ENCODE results near the gene FRMPD4. TPM values are rescaled to one million over a fixed set of nuclear protein-coding genes. Genes with fewer than 3 reads are reported as not detected.

The FRMPD4 gene
- total RNA-seq, 1 experiment from 2014 or later = 0.24 TPM

DNA sequence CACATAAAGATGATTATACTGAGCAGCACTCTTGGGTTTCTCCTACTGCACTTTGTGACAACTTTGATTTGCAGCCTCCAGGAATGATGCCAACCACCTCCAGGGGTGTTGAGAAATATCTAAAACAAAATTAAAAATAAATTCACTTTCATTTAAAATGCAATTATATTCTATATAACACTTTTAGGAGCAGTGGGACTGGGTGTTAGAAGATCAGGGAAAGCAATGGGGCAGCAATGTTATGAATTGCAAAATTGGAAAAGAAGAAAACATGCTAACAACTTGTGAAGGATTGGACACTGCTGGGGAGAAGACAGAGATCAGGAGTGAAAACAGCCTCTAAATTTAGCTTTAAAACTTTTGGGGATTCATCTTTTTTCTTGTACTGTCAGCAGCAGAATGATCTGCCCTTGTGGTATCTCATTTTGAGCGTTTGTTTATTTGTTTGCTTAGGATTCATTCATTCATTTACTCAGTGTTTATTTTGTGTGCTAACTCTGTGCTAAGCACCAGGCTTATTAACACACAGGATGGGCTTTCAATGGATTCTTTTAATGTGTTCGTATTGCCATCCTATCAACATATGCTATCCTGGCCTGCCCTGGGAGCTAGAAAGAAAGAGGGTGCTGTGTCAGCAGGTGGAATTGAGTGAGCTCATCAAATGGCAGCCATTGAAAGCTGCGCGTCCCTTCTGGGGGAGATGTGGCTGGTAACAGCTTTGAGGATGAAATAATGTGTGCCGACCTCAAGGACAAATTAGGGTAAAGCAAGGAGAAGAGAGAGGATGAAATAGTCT lies 96.5 kb downstream of the FRMPD4 start:
- H3T11ph ChIP-seq (ENCODE audit: low read length) = no peak overlapping the region
- no peak overlapping the region for H3K27ac Mint-ChIP-seq

More for the DNA sequence above, 96.5 kb downstream of the FRMPD4 start:
- Mint-ChIP-seq H3K4me3 (no peak overlapping the region), H3K4me1 (no peaks in the 10 kb centered on the region), H3K36me3 (ENCODE audit: insufficient read depth in 1 of 3, low read depth in 3 of 3) (peaks cover 0 to 2% (median 0%) of the 10 kb centered on the region in 3 experiments; a peak in 1 of 7 replicates), H3K27me3 (ENCODE audit: low read depth) (no peaks in the 10 kb centered on the region; the same call in 1 of the 2 replicates), H3K9me3 (peaks cover 51 to 73% of the 10 kb centered on the region in 2 experiments)
- no peak overlapping the region for H3K9ac ChIP-seq (ENCODE audit: extremely low read depth, insufficient read length, low read length)
- no peak overlapping the region for H3K4ac ChIP-seq (ENCODE audit: low read depth, low read length)
- no peak overlapping the region for H3K56ac ChIP-seq (ENCODE audit: insufficient read length, low read depth, low read length)
- no peak overlapping the region for H3K4me2 ChIP-seq (ENCODE audit: insufficient read depth, insufficient read length, low read length)
- no peak overlapping the region for H2BK120ac ChIP-seq (ENCODE audit: low read depth, low read length, poor library complexity, severe bottlenecking)
- no peak overlapping the region for H2AFZ ChIP-seq (ENCODE audit: low read length)
- H3K79me2 ChIP-seq (ENCODE audit: insufficient read depth, low read length) = no peaks in the 10 kb centered on the region
- H3K18ac ChIP-seq (ENCODE audit: insufficient read length, low read depth, low read length) = no peak overlapping the region
- H4K5ac ChIP-seq (ENCODE audit: insufficient read length, low read depth, low read length) = no peak overlapping the region
- WGBS (ENCODE audit: extremely low coverage, insufficient read length, low lambda C conversion rate) = no CpG with 5 or more reads among the region's 5 CpGs
- no peak overlapping the region for H3K27ac ChIP-seq (ENCODE audit: insufficient read length, low read depth, low read length)
- no peak overlapping the region for H2AK5ac ChIP-seq (ENCODE audit: insufficient read length, low read length)
- no peak overlapping the region for H2BK5ac ChIP-seq (ENCODE audit: insufficient read length, low read length)
- H3K14ac ChIP-seq (ENCODE audit: insufficient read depth, low read length) = no peak overlapping the region
- no peak overlapping the region for H2BK15ac ChIP-seq (ENCODE audit: low read depth, low read length)
- no peak overlapping the region for H2BK12ac ChIP-seq (ENCODE audit: insufficient read length, low read depth, low read length)
- H3K23ac ChIP-seq (ENCODE audit: insufficient read length, low read depth, low read length) = no peak overlapping the region
- no peaks in the 10 kb centered on the region for H3K4me1 ChIP-seq (ENCODE audit: insufficient read depth, low read length)
- TF ChIP-seq, protein P1, sequence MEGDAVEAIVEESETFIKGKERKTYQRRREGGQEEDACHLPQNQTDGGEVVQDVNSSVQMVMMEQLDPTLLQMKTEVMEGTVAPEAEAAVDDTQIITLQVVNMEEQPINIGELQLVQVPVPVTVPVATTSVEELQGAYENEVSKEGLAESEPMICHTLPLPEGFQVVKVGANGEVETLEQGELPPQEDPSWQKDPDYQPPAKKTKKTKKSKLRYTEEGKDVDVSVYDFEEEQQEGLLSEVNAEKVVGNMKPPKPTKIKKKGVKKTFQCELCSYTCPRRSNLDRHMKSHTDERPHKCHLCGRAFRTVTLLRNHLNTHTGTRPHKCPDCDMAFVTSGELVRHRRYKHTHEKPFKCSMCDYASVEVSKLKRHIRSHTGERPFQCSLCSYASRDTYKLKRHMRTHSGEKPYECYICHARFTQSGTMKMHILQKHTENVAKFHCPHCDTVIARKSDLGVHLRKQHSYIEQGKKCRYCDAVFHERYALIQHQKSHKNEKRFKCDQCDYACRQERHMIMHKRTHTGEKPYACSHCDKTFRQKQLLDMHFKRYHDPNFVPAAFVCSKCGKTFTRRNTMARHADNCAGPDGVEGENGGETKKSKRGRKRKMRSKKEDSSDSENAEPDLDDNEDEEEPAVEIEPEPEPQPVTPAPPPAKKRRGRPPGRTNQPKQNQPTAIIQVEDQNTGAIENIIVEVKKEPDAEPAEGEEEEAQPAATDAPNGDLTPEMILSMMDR (conservative IDR thresholded peaks at IDR 0.05) = no peak
- H3K27me3 ChIP-seq (ENCODE audit: insufficient read depth, low read length) = no peaks in the 10 kb centered on the region
- H3K23me2 ChIP-seq (ENCODE audit: insufficient read length, low read depth, low read length, poor library complexity, severe bottlenecking) = no peaks in the 10 kb centered on the region
- H4K91ac ChIP-seq (ENCODE audit: insufficient read length, low read depth, low read length) = no peak overlapping the region
- H2BK20ac ChIP-seq (ENCODE audit: low read depth, low read length, poor library complexity, severe bottlenecking) = no peak overlapping the region
- H3K9me3 ChIP-seq (ENCODE audit: control insufficient read depth, low read depth, low read length) = no peaks in the 10 kb centered on the region
- no peak for DNase-seq
- H3K79me1 ChIP-seq (ENCODE audit: insufficient read depth, low read depth, low read length, poor library complexity, severe bottlenecking) = no peaks in the 10 kb centered on the region
- no peak overlapping the region for H4K8ac ChIP-seq (replicated peaks; ENCODE audit: insufficient read length, low read depth, low read length)
- H4K20me1 ChIP-seq (ENCODE audit: control insufficient read depth, insufficient read depth, insufficient read length) = no peaks in the 10 kb centered on the region

All from H9 (cell line).